22Rv1 (cell line): ENCODE results near the gene ADCY1.

Source experiments
- ZFX ChIP-seq: fragments of 450-650 bp; IDR thresholded peaks from 2 replicates; pipeline ENCODE4 v1.6.1; 2017; ENCODE audit warnings: antibody characterized with exemption, borderline replicate concordance
- TF ChIP-seq, protein P1 (sequence below): fragments of 450-650 bp; IDR thresholded peaks from 2 replicates; pipeline ENCODE4 v1.5.1; 2017; ENCODE audit warnings: mild to moderate bottlenecking

DNA sequence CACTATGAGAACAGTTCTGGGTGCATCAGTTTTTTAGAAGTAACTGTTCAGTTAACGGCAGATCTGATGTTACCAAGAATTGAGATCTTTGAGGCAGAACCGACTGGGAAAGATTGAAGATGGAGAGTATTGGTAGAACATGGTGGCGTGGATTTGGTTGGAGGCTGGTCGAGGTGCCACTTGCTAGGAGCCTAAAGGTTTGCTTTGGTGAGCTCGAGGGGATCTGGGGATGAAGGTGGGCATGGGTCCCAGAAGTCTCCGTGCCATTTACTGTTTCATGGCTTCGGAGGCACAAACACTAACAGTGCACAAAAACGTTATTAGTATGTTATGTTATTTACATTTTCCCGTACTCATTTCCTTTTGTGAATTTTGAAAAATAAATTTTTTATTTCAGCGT lies 81.4 kb downstream of the ADCY1 start:
- TF ChIP-seq, protein P1, sequence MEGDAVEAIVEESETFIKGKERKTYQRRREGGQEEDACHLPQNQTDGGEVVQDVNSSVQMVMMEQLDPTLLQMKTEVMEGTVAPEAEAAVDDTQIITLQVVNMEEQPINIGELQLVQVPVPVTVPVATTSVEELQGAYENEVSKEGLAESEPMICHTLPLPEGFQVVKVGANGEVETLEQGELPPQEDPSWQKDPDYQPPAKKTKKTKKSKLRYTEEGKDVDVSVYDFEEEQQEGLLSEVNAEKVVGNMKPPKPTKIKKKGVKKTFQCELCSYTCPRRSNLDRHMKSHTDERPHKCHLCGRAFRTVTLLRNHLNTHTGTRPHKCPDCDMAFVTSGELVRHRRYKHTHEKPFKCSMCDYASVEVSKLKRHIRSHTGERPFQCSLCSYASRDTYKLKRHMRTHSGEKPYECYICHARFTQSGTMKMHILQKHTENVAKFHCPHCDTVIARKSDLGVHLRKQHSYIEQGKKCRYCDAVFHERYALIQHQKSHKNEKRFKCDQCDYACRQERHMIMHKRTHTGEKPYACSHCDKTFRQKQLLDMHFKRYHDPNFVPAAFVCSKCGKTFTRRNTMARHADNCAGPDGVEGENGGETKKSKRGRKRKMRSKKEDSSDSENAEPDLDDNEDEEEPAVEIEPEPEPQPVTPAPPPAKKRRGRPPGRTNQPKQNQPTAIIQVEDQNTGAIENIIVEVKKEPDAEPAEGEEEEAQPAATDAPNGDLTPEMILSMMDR: no peak
- TF ChIP-seq ZFX: no peak
